ENCODE measurements around the gene EPOP. TPM values are rescaled to one million over a fixed set of nuclear protein-coding genes. Genes with fewer than 3 reads are reported as not detected.

The EPOP gene
- polyA plus RNA-seq (2012; ENCODE audit: insufficient read depth, insufficient read length): 22.9 TPM

- DNase-seq (ENCODE audit: low read depth, low spot score): peak; percentile 83
- H3K4me3 ChIP-seq (ENCODE audit: low read length): peak within 1 kb of the TSS; percentile 68
Measured at GRCh38 chr17:38674749-38675615, at the start of gene EPOP. EPOP (minus strand) TSS chr17:38674957; CDS start chr17:38674495, 462 bp downstream.

GRCh38 chr17:38721802-38722201 is 47.0 kb upstream of the EPOP start:
- H3K4me3 ChIP-seq (ENCODE audit: low read length): no peak overlapping the region
- no peak for DNase-seq (ENCODE audit: low read depth, low spot score)

GRCh38 chr17:38720941-38721340 is 46.2 kb upstream of the EPOP start:
- no peak for DNase-seq (ENCODE audit: low read depth, low spot score)
- no peak overlapping the region for H3K4me3 ChIP-seq (ENCODE audit: low read length)

- H3K4me3 ChIP-seq (ENCODE audit: low read length): no peak overlapping the region
Measured at GRCh38 chr17:38719943-38720641, 45.3 kb upstream of the EPOP start.

GRCh38 chr17:38719289-38719942 is 44.7 kb upstream of the EPOP start:
- no peak for DNase-seq (ENCODE audit: low read depth, low spot score)
- H3K4me3 ChIP-seq (ENCODE audit: low read length): no peak overlapping the region

More at GRCh38 chr17:38719943-38720641, 45.3 kb upstream of the EPOP start:
- no peak for DNase-seq (ENCODE audit: low read depth, low spot score)

- no peak for DNase-seq (ENCODE audit: low read depth, low spot score)
- H3K4me3 ChIP-seq (ENCODE audit: low read length): no peak overlapping the region
Measured at GRCh38 chr17:38717139-38717745, 42.5 kb upstream of the EPOP start.

- H3K4me3 ChIP-seq (ENCODE audit: low read length): no peak overlapping the region
- DNase-seq (ENCODE audit: low read depth, low spot score): no peak
Measured at GRCh38 chr17:38716368-38717005, 41.7 kb upstream of the EPOP start.

GRCh38 chr17:38715216-38715943 is 40.6 kb upstream of the EPOP start:
- DNase-seq (ENCODE audit: low read depth, low spot score): no peak
- H3K4me3 ChIP-seq (ENCODE audit: low read length): no peak overlapping the region

GRCh38 chr17:38713456-38714075 is 38.8 kb upstream of the EPOP start:
- no peak overlapping the region for H3K4me3 ChIP-seq (ENCODE audit: low read length)
- DNase-seq (ENCODE audit: low read depth, low spot score): no peak

- H3K4me3 ChIP-seq (ENCODE audit: low read length): no peak overlapping the region
- DNase-seq (ENCODE audit: low read depth, low spot score): no peak
Measured at GRCh38 chr17:38712593-38712992, 37.8 kb upstream of the EPOP start.

GRCh38 chr17:38711792-38712571 is 37.2 kb upstream of the EPOP start:
- DNase-seq (ENCODE audit: low read depth, low spot score): no peak
- H3K4me3 ChIP-seq (ENCODE audit: low read length): no peak overlapping the region

GRCh38 chr17:38710985-38711384 is 36.2 kb upstream of the EPOP start:
- no peak for DNase-seq (ENCODE audit: low read depth, low spot score)
- H3K4me3 ChIP-seq (ENCODE audit: low read length): no peak overlapping the region

- H3K4me3 ChIP-seq (ENCODE audit: low read length): no peak overlapping the region
- DNase-seq (ENCODE audit: low read depth, low spot score): no peak
Measured at GRCh38 chr17:38710604-38710962, 35.8 kb upstream of the EPOP start.

GRCh38 chr17:38709864-38710603 is 35.3 kb upstream of the EPOP start:
- DNase-seq (ENCODE audit: low read depth, low spot score): no peak
- H3K4me3 ChIP-seq (ENCODE audit: low read length): no peak overlapping the region

GRCh38 chr17:38709104-38709820 is 34.5 kb upstream of the EPOP start:
- H3K4me3 ChIP-seq (ENCODE audit: low read length): no peak overlapping the region
- DNase-seq (ENCODE audit: low read depth, low spot score): no peak
